ENCODE data around the gene PPP1R14D.

DNA sequence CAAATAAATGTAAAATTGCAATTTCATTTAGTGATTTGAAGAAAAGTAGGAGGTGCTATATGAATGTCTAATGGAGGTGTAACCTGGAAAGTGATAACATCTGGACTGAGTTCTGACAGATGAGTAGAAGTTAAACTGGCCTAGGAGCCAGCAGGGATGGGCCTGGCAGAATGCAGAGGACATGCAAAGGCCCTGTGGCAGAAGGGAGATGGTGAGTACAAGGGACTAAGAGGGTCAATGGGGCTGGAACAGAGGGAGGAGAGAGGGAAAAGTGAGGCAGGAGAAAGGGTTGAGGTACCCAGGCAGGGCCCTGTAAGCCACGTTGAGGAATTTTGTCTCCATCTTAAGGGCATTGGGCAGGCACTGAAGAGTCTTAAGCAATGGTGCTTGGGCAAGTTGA lies 3.4 kb upstream of the PPP1R14D start:
- TF ChIP-seq ZNF843 (tag by site-specific recombination; IDR thresholded peaks at IDR 0.05) (no peak), ZNF292 (tag by site-specific recombination; IDR thresholded peaks at IDR 0.05; ENCODE audit: borderline replicate concordance, low read depth) (no peak), ZNF777 (tag by site-specific recombination; IDR thresholded peaks at IDR 0.05; ENCODE audit: borderline replicate concordance) (no peak), PRDM4 (tag by site-specific recombination; IDR thresholded peaks at IDR 0.05) (no peak), RBAK (tag by site-specific recombination; IDR thresholded peaks at IDR 0.05) (no peak), ZNF175 (tag by site-specific recombination; IDR thresholded peaks at IDR 0.05) (no peak), ZFP69B (tag by site-specific recombination; IDR thresholded peaks at IDR 0.05) (no peak), ZNF660 (tag by site-specific recombination; IDR thresholded peaks at IDR 0.05) (no peak)
- TF ChIP-seq, protein P1, sequence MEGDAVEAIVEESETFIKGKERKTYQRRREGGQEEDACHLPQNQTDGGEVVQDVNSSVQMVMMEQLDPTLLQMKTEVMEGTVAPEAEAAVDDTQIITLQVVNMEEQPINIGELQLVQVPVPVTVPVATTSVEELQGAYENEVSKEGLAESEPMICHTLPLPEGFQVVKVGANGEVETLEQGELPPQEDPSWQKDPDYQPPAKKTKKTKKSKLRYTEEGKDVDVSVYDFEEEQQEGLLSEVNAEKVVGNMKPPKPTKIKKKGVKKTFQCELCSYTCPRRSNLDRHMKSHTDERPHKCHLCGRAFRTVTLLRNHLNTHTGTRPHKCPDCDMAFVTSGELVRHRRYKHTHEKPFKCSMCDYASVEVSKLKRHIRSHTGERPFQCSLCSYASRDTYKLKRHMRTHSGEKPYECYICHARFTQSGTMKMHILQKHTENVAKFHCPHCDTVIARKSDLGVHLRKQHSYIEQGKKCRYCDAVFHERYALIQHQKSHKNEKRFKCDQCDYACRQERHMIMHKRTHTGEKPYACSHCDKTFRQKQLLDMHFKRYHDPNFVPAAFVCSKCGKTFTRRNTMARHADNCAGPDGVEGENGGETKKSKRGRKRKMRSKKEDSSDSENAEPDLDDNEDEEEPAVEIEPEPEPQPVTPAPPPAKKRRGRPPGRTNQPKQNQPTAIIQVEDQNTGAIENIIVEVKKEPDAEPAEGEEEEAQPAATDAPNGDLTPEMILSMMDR (tag by site-specific recombination; IDR thresholded peaks at IDR 0.05) = no peak
- TF ChIP-seq, protein P2, sequence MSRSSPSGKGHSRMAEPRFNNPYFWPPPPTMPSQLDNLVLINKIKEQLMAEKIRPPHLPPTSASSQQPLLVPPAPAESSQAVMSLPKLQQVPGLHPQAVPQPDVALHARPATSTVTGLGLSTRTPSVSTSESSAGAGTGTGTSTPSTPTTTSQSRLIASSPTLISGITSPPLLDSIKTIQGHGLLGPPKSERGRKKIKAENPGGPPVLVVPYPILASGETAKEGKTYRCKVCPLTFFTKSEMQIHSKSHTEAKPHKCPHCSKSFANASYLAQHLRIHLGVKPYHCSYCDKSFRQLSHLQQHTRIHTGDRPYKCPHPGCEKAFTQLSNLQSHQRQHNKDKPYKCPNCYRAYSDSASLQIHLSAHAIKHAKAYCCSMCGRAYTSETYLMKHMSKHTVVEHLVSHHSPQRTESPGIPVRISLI (tag by site-specific recombination; IDR thresholded peaks at IDR 0.05) = no peak

Data from HEK293 (cell line).